Measurements from ENCODE around the gene TSPAN12. TPM values are rescaled to one million over a fixed set of nuclear protein-coding genes. Genes with fewer than 3 reads are reported as not detected.

Gene TSPAN12
- total and polyA plus RNA-seq, 2 donors (not counting 3 experiments of a cell fraction or from before 2014, with no cell fraction given) = 9.3 to 19.8 TPM

DNA sequence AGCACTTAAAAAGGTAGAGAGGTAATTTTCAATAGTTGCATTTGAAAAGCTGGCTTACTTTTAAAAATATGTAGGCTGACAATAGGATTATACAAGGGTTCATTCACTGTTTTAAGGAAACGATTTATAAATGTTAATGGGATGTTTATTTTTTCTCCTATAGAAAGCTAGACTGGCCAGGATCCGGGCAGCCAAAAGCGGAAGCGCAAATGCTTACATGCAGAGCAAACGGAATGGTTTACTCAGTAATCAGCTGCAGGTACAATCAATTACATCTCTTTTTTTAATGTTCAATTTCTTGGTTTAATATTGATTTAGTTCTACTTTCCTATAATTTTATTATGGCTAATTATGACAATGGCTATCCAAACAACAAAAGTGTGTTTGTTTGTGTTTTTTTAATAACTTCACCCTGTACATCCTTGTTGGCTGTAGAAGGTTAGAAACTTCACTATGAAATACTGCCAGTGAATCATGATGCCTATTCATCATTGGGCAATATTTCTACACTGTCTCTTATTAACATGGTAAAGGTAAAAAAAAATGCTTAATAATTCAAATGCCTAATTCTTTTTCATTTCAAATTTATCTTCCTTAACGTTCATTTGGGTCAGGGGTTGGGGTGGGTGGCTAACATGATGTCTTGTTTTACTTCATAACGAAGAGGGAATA is 116.4 kb downstream of the TSPAN12 start:
- intact Hi-C loops (cut with micrococcal nuclease) = no loop called here
- Histone ChIP-seq H3K9me3 (replicated peaks; ENCODE audit: control insufficient read depth, insufficient read depth, low read length) (no peaks in the 10 kb centered on the region), H4K20me1 (replicated peaks; ENCODE audit: control insufficient read depth, extremely low read depth, insufficient read depth, low read length) (no peaks in the 10 kb centered on the region), H3K36me3 (ENCODE audit: control insufficient read depth in 2 of 2, extremely low read depth in 1 of 2, insufficient read depth in 2 of 2, low read length in 2 of 2) (no peaks in the 10 kb centered on the region), H3K27ac (ENCODE audit: insufficient read depth, low read depth, low read length) (no peak overlapping the region), H3K4me3 (replicated peaks in 1 of 3; ENCODE audit: insufficient read depth in 1 of 3, low read depth in 1 of 3, low read length in 3 of 3) (no peak overlapping the region), H3K4me1 (ENCODE audit: control insufficient read depth, extremely low read depth, insufficient read depth, low read length) (no peaks in the 10 kb centered on the region), H3K27me3 (ENCODE audit: control insufficient read depth in 2 of 2, insufficient read depth in 2 of 2, low read length in 2 of 2) (no peaks in the 10 kb centered on the region), H3K9ac (replicated peaks; ENCODE audit: extremely low read depth, insufficient read depth, low read length) (no peak overlapping the region), H3K79me2 (ENCODE audit: control insufficient read depth, insufficient read depth, low read length) (no peaks in the 10 kb centered on the region), H2AFZ (ENCODE audit: low read depth, low read length) (no peak overlapping the region), H3K9me1 (replicated peaks; ENCODE audit: control insufficient read depth, extremely low read depth, insufficient read depth, low read length) (no peaks in the 10 kb centered on the region), H3K4me2 (ENCODE audit: insufficient read depth, low read length) (no peak overlapping the region)
- TF ChIP-seq MYC (IDR thresholded peaks at IDR 0.05; ENCODE audit: low read depth, low read length) = no peak
- no peak for TF ChIP-seq JUN (IDR thresholded peaks at IDR 0.05; ENCODE audit: borderline replicate concordance, insufficient read depth, insufficient read length, low read depth)
- no peak for TF ChIP-seq EZH2 (IDR thresholded peaks at IDR 0.05; ENCODE audit: borderline replicate concordance, low read depth, low read length, severe bottlenecking)
- TF ChIP-seq POLR2AphosphoS5 (IDR thresholded peaks at IDR 0.05; ENCODE audit: insufficient read depth, low read depth, low read length) = no peak
- TF ChIP-seq FOS (IDR thresholded peaks at IDR 0.05; ENCODE audit: borderline replicate concordance, insufficient read depth, low read length) = no peak
- TF ChIP-seq, protein P1, sequence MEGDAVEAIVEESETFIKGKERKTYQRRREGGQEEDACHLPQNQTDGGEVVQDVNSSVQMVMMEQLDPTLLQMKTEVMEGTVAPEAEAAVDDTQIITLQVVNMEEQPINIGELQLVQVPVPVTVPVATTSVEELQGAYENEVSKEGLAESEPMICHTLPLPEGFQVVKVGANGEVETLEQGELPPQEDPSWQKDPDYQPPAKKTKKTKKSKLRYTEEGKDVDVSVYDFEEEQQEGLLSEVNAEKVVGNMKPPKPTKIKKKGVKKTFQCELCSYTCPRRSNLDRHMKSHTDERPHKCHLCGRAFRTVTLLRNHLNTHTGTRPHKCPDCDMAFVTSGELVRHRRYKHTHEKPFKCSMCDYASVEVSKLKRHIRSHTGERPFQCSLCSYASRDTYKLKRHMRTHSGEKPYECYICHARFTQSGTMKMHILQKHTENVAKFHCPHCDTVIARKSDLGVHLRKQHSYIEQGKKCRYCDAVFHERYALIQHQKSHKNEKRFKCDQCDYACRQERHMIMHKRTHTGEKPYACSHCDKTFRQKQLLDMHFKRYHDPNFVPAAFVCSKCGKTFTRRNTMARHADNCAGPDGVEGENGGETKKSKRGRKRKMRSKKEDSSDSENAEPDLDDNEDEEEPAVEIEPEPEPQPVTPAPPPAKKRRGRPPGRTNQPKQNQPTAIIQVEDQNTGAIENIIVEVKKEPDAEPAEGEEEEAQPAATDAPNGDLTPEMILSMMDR (IDR thresholded peaks at IDR 0.05; ENCODE audit: extremely low read depth in 1 of 2, insufficient read depth in 1 of 2, low read depth in 1 of 2, low read length in 2 of 2) = no peak
- no peak for TF ChIP-seq POLR2A (IDR thresholded peaks at IDR 0.05; ENCODE audit: low read depth, low read length)
- TF ChIP-seq GATA2 (IDR thresholded peaks at IDR 0.05; ENCODE audit: insufficient read depth, insufficient read length, low read depth, low read length) = no peak
- TF ChIP-seq, protein P2, sequence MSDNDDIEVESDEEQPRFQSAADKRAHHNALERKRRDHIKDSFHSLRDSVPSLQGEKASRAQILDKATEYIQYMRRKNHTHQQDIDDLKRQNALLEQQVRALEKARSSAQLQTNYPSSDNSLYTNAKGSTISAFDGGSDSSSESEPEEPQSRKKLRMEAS (IDR thresholded peaks at IDR 0.05; ENCODE audit: insufficient read depth, insufficient read length) = no peak
- CTCF ChIA-PET = interaction anchor here (0.9 to 2.2 kb wide), 3 partner anchors 16 to 367 kb away, joined by 3 to 8 read pairs (median 3); no protein-coding TSS in a partner anchor
- DNase-seq (ENCODE audit: low read depth, low spot score) (no peak), FAIRE-seq (no peak)
- POLR2A ChIA-PET = no interaction called here
- dilution Hi-C loops (cut with MboI; ENCODE audit: extremely low pct_ligation_motif_present, low sequenced_read_pairs) = no loop called here
- BruUV-seq (replicated peaks) = no TSS peak

Data from endothelial cell of umbilical vein (primary cell).